HG03442 (cell line): Measurements from ENCODE around the gene ADM5.
"Not testable (repeated sequence)": the region's sequence is repeated elsewhere in the genome, so short reads cannot be mapped to it uniquely, and the experiment has no call there.

Experiments used
- ATAC-seq: cut with Tn5 transposase; IDR thresholded peaks from one replicate; pipeline ENCODE4 v1.9.1; 2021; ENCODE audit warnings: mild to moderate bottlenecking, moderate library complexity; ENCODE audit not compliant: unreplicated experiment

ADM5 gene

DNA sequence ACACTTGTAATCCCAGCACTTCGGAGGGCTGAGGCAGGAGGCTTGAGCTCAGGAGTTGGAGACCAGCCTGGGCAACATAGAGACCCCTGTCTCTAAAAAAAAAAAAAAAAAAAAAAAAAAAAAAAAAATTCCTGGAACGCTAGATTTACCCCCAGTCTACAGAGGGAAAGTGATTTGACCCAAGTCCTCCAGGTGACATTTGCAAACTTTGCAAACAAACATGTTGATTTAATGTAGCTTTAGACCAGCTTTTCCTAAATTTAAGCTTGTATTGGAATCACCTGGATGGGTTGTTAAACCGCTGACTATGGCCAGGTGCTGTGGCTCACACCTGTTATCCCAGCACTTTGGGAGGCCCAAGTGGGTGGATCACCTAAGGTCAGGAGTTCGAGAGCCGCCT, 10.0 kb downstream of the ADM5 start:
- ATAC-seq, result no peak

DNA sequence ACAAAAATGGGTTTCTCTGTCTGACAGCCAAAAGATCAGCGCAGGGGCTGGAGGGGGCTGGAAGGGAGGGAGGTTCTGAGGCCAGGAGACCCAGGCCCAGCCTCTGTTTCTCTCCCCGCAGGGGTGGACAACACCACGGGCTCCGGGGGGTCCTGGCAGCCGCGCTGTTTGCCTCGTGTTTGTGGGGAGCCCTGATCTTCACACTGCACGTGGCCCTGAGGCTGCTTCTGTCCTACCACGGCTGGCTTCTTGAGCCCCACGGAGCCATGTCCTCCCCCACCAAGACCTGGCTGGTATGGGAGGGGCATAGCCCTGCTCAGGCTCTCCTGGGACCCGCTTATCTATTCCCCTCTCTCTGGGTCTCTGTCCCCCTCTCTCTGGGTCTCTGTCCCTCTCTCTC, 11.2 kb downstream of the ADM5 start:
- ATAC-seq, result no peak

GRCh38 chr19:49701271-49701786, 11.9 kb downstream of the ADM5 start:
- ATAC-seq, result no peak

DNA sequence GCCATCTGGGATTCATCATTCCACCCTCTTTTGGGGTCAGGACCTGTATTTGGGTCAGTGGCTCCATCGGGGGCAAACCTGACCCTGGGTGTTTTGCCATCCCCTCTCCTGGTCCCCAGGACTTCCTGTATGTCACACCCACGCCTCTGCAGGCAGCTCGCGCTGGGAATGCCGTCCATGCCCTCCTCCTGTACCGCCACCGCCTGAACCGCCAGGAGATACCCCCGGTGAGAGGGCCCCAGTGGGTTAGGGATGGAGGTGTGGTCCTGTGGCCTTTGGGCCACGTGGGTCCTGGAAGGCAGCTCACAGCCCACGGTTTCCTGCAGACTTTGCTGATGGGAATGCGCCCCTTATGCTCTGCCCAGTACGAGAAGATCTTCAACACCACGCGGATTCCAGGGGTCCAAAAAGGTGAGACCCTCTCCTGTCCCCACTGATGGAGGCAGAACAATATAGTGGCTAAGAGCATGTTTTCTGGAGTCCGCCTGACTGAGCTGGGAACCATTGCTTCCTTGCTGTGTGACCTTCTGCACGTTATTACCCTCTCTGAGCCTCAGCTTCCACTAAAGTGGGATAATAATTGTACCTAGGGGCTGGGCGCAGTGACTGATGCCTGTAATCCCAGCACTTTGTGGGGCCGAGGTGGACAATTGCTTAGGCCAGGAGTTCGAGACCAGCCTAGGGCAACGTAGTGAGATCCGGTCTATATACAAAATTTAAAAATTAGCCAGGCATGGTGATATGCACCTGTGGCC, 15.7 kb downstream of the ADM5 start:
- no peak for ATAC-seq

DNA sequence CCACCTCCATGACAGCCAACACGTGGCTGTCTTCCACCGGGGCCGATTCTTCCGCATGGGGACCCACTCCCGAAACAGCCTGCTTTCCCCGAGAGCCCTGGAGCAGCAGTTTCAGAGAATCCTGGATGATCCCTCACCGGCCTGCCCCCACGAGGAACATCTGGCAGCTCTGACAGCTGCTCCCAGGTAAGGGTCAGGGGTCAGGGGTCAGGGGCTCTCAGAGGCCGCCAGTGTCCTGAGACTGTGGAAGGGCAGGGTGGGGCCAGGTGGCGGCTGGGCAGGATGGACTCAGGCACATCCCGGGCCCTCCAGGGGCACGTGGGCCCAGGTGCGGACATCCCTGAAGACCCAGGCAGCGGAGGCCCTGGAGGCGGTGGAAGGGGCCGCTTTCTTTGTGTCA, 16.5 kb downstream of the ADM5 start:
- no peak for ATAC-seq

GRCh38 chr19:49710372-49710951, 21.1 kb downstream of the ADM5 start:
- ATAC-seq, result no peak

GRCh38 chr19:49712397-49712859, 23.0 kb downstream of the ADM5 start:
- ATAC-seq, result no peak

- ATAC-seq, result no peak
These were observed 23.9 kb downstream of the ADM5 start for GRCh38 chr19:49713236-49713845.

- ATAC-seq, result no peak
These were observed 26.8 kb downstream of the ADM5 start for GRCh38 chr19:49716154-49716553.

DNA sequence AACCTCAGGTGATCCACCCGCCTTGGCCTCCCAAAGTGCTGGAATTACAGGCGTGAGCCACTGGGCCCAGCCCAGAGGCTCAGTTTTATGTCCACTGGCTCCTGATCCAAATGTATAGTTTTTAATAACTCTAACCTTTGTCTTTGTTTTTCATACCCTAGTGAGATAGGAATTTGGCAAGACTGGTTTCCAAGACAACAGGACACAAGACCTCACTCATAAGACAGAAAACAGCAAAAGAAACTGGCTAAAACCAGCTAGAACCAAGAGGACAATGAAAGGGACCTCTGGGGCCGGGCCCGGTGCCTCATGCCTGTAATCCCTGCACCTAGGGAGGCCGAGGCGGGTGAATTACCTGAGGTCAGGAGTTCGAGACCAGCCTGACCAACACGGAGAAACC, 29.1 kb downstream of the ADM5 start:
- no peak for ATAC-seq

DNA sequence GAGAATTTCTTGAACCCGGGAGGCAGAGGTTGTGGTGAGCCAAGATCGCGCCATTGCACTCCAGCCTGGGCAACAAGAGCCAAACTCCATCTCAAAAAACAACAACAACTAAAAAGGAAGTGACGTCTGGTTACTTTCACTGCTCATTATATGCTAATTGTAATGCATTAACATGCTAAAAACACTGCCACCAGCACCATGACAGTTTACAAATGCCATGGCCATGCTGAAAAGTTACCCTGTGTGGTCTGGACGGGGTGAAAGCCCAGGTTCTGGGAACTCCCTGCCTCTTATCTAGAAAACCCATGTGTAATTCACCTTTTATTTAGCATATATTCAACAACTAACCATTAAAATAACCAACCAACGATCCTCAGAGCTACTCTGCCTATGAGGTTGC, 29.6 kb downstream of the ADM5 start:
- ATAC-seq, result no peak

- not testable (repeated sequence) for ATAC-seq
These were observed 30.0 kb downstream of the ADM5 start for GRCh38 chr19:49719420-49719819.

DNA sequence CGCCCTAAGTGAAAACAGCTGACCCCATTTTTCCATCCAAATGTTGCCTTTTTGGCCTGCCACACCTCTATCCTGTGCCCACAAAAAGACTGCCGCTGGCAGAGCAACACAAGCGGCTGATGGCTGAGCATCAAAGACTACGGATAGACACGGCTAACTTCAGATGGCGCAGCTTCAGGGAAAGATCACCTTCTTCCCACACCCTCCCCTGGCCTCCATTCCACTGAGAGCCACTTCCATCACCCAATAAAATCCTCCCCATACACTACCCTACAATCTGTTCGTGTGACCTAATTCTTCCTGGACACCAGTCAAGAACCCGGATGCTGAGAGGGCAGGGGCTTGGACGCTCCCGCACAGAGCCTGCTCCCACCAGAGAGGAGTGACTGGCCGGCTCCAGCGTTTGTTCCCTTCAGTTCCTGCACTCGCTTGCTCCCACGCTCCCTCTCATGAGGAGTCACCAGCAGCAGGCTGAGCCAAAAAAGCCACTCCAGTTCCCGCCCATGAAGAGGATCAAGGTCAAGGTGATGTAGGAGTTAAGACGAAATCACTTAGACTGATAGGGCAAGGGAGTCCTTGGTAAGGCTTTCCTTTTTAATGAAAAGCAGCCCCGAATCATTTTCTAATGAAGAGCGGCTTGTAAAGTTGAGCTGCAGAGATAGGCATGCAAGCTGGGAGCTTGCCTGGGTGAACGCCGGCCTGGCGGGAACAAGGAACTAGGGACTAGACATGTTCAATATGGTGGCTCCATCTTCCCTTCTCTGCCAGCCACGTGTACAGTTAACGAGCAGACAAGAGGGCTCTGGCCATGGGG, 38.0 kb downstream of the ADM5 start:
- no peak for ATAC-seq

- no peak for ATAC-seq
These were observed 40.8 kb downstream of the ADM5 start for GRCh38 chr19:49730166-49730565.

DNA sequence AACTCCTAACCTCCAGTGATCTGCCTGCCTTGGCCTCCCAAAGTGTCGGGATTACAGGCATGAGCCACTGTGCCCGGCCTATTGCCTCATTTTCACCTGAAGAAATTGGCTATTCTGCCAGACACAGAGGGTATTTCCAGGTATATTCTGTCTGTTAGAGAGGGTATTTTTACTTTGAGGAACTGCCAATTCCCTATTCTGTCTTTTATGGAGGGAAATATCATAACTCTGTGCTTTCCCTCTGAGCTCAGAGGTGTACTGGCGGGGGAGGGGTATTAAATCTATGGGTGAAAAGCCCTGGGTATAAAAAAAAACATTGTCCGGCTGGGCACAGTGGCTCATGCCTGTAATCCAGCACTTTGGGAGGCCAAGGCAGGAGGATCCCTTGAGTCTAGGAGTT, 48.9 kb downstream of the ADM5 start:
- no peak for ATAC-seq

DNA sequence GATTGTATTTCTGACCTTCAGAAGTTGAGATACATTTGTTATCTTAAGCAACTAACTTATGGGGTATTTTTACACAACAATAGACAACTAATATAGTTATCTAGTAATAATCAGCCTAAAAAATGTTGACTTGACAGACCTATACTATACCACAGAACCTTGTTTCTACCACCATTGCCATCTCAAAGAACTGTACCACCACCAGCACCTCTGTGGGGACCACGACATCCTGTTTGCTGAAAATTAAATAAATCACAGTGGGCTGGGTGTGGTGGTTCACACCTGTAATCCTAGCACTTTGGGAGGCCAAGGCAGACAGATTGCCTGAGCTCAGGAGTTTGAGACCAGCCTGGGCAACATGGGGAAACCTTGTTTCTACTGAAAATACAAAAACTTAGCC, 49.7 kb downstream of the ADM5 start:
- no peak for ATAC-seq

DNA sequence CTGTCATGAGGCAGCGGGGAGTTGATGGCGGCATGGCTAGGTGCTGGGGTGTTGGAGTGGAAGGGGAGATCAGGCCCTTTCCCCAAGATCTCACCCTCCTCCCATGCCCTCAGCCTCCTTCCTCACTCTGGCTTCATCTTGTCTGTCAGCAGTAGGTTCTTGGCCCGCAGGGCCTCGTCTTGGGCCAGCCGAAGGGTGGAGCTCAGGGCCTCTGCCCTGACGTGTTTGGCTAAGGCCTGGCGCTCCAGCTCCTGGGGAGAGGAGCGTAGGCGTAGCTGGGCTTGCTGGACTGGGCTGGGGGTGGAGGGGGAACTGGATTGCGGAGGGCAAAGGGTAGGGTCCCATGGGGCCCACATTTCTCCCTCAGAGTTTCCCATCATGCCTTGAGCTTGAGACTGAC, 50.5 kb downstream of the ADM5 start:
- ATAC-seq, result no peak
